Measurements from ENCODE around the gene RNASE4. TPM values are rescaled to one million over a fixed set of nuclear protein-coding genes. Genes with fewer than 3 reads are reported as not detected.
"Not testable (repeated sequence)": the region's sequence is repeated elsewhere in the genome, so short reads cannot be mapped to it uniquely, and the experiment has no call there.

Gene RNASE4
- total RNA-seq, 1 experiment from 2014 or later: 5.9 TPM

GRCh38 chr14:20733684-20734429 is 49.5 kb downstream of the RNASE4 start:
- H3K9me2 ChIP-seq (replicated peaks; ENCODE audit: low read length): no peaks in the 10 kb centered on the region
- H3K27me3 ChIP-seq (ENCODE audit: low read length): peaks cover 76% of the 10 kb centered on the region
- H3K4me2 ChIP-seq (ENCODE audit: low read length): no peak overlapping the region
- no peak overlapping the region for H3K27ac ChIP-seq (ENCODE audit: low read length)
- H3K79me2 ChIP-seq (ENCODE audit: low read length): no peaks in the 10 kb centered on the region
- H4K20me1 ChIP-seq (ENCODE audit: low read length): no peaks in the 10 kb centered on the region
- no TSS peak for BruUV-seq (replicated peaks)
- no peaks in the 10 kb centered on the region for H3K36me3 ChIP-seq (ENCODE audit: low read depth, low read length)
- no peak overlapping the region for H3K4me3 ChIP-seq (ENCODE audit: low read length)
- no peaks in the 10 kb centered on the region for H3F3A ChIP-seq (ENCODE audit: low read length, unreplicated experiment)
- CTCF ChIA-PET: interaction anchor here (0.5 to 0.7 kb wide), 2 partner anchors 11 to 124 kb away, joined by 3 read pairs; no protein-coding TSS in a partner anchor
- DNase-seq (no peak), ATAC-seq (no peak)
- H2AFZ ChIP-seq (ENCODE audit: low read length): no peak overlapping the region
- no peaks in the 10 kb centered on the region for H3K4me1 ChIP-seq (ENCODE audit: insufficient read depth, low read length)
- H3K9ac ChIP-seq (ENCODE audit: low read length): no peak overlapping the region
- intact Hi-C loops (cut with micrococcal nuclease): no loop called here
- POLR2A ChIA-PET (ENCODE audit: unreplicated experiment): no interaction called here
- TF ChIP-seq EZH2phosphoT487 (IDR thresholded peaks at IDR 0.05; ENCODE audit: borderline replicate concordance, low read length) (no peak), CTCF (conservative IDR thresholded peaks at IDR 0.05; ENCODE audit: low read depth, low read length) (no peak), EZH2 (IDR thresholded peaks at IDR 0.05; ENCODE audit: low read length, unreplicated experiment) (no peak)
- no peaks in the 10 kb centered on the region for H3K9me3 ChIP-seq (ENCODE audit: low read length)

- no peak for TF ChIP-seq CTCF (conservative IDR thresholded peaks at IDR 0.05; ENCODE audit: low read depth, low read length)
- TF ChIP-seq EZH2phosphoT487 (IDR thresholded peaks at IDR 0.05; ENCODE audit: borderline replicate concordance, low read length): no peak
- no peak for TF ChIP-seq EZH2 (IDR thresholded peaks at IDR 0.05; ENCODE audit: low read length, unreplicated experiment)
- no TSS peak for BruUV-seq (replicated peaks)
- no peak overlapping the region for H3K27ac ChIP-seq (ENCODE audit: low read length)
- H3F3A ChIP-seq (ENCODE audit: low read length, unreplicated experiment): no peaks in the 10 kb centered on the region
- H3K27me3 ChIP-seq (ENCODE audit: low read length): peaks cover 75% of the 10 kb centered on the region
- DNase-seq (no peak), ATAC-seq (no peak)
- H3K4me3 ChIP-seq (ENCODE audit: low read length): no peak overlapping the region
- POLR2A ChIA-PET (ENCODE audit: unreplicated experiment): no interaction called here
- H2AFZ ChIP-seq (ENCODE audit: low read length): no peak overlapping the region
- H3K9me2 ChIP-seq (replicated peaks; ENCODE audit: low read length): no peaks in the 10 kb centered on the region
- CTCF ChIA-PET: interaction anchor here (0.5 to 0.7 kb wide), 2 partner anchors 10 to 124 kb away, joined by 3 read pairs; no protein-coding TSS in a partner anchor
- no peak overlapping the region for H3K4me2 ChIP-seq (ENCODE audit: low read length)
- H4K20me1 ChIP-seq (ENCODE audit: low read length): no peaks in the 10 kb centered on the region
- no peaks in the 10 kb centered on the region for H3K79me2 ChIP-seq (ENCODE audit: low read length)
- intact Hi-C loops (cut with micrococcal nuclease): no loop called here
- H3K36me3 ChIP-seq (ENCODE audit: low read depth, low read length): no peaks in the 10 kb centered on the region
- H3K9ac ChIP-seq (ENCODE audit: low read length): no peak overlapping the region
- no peaks in the 10 kb centered on the region for H3K4me1 ChIP-seq (ENCODE audit: insufficient read depth, low read length)
- no peaks in the 10 kb centered on the region for H3K9me3 ChIP-seq (ENCODE audit: low read length)
These were observed 50.1 kb downstream of the RNASE4 start for GRCh38 chr14:20734430-20734806.

GRCh38 chr14:20738292-20738691 is 53.9 kb downstream of the RNASE4 start:
- BruUV-seq (replicated peaks); H3K9me3 ChIP-seq (ENCODE audit: low read length); H3K27ac ChIP-seq (ENCODE audit: low read length); H3K4me1 ChIP-seq (ENCODE audit: insufficient read depth, low read length); POLR2A ChIA-PET (ENCODE audit: unreplicated experiment); intact Hi-C loops (cut with micrococcal nuclease); H3K4me2 ChIP-seq (ENCODE audit: low read length); CTCF ChIA-PET; H3K36me3 ChIP-seq (ENCODE audit: low read depth, low read length); H3K9me2 ChIP-seq (replicated peaks; ENCODE audit: low read length); H4K20me1 ChIP-seq (ENCODE audit: low read length); H3F3A ChIP-seq (ENCODE audit: low read length, unreplicated experiment); H2AFZ ChIP-seq (ENCODE audit: low read length); DNase-seq; H3K79me2 ChIP-seq (ENCODE audit: low read length); H3K4me3 ChIP-seq (ENCODE audit: low read length); ATAC-seq; H3K9ac ChIP-seq (ENCODE audit: low read length): not testable (repeated sequence)
- peaks cover 68% of the 10 kb centered on the region for H3K27me3 ChIP-seq (ENCODE audit: low read length)

Data from PC-3 (cell line).